Cortex of kidney (tissue), 1 donor: Measurements from ENCODE around the gene UNC93A.
"Not testable (repeated sequence)": the region's sequence is repeated elsewhere in the genome, so short reads cannot be mapped to it uniquely, and the experiment has no call there.

Source experiments
- DNase-seq: peaks from one replicate; lab custom pipeline; 2025; lab: John Stamatoyannopoulos, UW

Gene UNC93A

DNA sequence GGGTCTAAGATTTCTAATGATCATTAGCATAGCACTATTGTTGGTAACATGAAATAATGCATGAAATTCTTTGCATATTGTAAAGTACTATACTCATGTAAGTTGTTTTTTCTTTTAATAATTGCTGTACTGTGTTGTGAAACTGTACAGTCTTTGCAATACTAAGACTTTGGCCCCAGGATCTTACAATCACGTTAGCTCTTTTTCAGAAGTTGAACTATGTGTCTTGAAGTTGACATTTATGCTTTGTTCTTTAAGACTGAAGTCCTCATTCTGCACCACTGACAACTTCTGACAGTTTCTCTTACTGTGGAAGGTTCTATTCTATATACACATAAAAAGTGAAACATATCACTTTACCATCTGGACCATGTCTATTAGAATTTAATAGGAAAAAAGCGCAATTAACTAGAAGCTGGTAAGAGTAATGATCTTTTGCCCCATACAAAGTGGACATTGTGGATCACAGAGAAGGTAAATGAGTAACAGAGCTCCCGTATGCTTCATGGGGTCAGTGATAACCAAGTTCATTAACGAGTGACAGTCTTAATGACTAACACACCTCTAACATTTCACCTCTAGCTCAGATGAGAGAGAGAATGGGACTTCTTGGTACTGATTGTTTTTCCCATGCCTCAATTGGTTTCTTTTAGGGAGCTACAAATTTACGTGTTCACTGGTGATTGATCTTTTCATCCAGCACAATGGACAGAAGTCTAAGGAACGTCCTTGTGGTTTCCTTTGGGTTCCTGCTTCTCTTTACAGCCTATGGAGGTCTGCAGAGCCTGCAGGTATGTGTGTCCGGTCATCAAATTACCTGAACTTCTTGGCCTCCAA is at the start of gene UNC93A:
UNC93A (plus strand) TSS at position 530 of the 837 bp plus-strand sequence; CDS start at position 705, 175 bp downstream.
- no peak for DNase-seq

DNA sequence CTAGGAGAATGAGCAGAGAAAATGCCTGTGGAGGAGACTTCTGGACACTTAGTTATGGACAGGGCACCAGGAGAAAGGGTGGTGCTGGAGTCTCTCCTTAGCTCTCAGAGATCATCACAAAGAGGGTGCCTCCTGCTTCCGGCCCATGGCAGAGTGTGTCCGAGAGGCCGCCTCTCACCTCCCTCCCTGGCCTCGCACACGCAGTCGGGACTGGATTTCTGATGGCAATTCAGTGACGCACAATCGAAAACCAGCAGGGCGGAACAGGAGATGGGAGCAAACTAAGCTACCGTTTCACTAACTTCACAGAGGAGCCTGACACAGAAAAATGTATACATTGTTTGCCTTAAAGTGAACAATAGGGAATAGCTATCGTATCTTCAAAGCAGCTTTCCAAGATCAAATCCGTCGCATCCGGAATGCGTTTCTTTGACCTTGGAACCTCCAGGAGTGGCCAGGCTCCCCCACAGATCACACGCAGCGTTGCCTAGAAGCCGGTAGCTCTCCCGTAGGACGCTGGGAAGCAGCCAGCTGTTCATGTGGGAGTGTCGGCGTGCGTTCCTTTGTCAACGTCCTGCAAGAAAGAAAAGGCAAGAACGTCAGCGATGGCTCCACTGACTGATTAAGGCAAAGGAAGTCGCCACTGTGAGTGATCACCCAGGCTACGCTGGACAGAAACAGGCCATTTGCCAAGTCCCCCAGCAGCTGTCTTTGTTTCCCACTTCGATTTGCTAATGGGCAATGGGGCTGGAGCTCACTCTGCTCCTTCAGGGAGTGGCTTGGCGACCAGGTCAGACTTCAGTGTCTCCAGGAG is 49.6 kb upstream of the UNC93A start:
- DNase-seq, result not testable (repeated sequence)

DNA sequence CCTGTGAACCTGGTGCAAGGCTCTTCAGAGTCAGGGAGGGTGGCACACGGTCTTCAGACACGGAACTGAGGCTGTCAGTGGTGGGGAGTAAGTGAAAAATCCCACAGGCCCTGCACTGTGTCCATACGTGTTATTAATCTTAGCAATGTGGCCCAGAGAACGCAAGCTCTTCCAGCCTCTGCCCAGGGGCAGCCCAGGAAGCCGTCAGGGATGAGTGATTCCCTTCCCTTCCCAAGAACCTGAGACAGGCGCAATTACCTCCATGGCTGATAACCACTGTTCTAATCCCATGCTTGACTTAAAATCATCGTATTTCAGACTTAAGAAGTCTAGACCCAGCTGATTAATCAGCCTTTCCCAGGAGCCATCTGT is 49.0 kb upstream of the UNC93A start:
- not testable (repeated sequence) for DNase-seq

DNA sequence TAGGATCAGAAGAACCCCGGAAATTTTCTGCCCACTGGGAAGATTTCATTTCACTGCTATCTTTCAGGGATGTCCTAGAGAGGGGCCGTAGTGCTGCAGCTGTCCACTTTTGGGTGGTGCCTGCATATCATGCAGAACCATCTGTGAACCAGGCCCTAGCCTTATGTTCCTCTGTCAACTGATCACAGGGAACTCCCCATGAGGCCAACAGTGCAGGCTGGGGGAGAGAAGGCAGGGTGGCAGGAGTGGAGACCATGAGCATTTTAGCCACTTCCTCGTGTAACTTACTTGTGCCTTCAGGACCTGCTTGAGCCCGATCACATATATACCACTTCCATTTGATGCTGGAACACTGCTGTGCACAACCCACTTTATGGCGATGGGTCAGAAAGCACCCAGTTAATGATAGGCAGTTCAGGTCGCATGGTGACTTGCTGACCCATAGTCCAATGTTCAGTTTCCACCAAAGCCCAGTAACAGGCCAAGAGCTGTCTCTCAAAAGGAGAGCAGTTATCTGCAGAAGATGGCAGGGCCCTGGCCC is 48.5 kb upstream of the UNC93A start:
- not testable (repeated sequence) for DNase-seq

DNA sequence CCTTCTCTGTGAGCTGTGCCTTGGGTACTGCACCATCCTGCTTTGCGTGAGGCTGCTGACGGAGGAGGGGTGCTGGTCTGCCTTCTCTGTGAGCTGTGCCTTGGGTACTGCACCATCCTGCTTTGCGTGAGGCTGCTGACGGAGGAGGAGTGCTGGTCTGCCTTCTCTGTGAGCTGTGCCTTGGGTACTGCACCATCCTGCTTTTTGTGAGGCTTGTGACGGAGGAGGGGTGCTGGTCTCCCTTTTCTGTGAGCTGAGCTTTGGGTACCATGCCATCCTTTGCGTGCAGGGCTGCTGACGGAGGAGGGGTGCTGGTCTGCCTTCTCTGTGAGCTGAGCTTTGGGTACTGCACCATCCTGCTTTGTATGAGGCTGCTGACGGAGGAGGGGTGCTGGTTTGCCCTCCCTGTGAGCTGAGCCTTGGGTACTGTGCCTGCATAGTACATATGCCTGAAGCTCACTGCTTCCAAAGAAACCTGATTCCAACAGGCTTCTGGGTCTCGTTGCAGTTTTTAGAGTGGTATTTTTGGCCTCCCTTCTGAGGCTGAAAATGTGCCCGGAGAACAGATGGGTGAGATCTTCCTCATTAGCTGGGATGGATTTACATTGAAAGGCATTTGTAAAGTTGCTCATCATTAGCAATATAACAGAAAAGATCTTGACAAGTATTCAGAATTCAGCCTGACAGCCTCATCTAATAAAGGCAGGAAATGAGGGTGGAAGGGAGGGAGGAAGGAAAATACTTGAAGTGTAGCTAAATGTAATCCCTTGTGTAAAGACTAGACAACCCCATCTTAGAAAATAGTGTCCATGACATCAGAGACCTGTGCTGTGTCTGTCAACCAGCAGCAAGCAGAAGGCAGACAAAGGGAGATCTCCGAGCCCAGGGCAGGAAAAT is 46.8 kb upstream of the UNC93A start:
- no peak for DNase-seq

DNA sequence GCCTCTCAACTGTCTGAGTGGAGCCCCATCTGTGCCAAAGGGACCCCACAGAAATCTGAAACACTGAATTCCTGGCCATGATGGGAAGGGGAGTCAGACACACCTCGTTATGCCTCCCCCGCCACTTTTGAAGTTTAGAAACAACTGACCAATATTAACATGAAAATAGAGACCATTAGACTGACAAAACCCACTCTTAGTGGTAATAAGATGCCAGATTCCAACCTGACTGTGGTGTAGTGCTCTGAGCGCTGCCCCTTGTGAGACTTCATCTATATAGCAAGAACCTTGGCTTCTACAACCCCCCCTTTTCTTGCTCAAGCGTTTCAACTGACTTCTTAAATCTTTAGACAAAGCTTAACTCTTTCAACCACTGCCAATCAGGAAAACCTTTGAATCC is 46.1 kb upstream of the UNC93A start:
- DNase-seq, result no peak

DNA sequence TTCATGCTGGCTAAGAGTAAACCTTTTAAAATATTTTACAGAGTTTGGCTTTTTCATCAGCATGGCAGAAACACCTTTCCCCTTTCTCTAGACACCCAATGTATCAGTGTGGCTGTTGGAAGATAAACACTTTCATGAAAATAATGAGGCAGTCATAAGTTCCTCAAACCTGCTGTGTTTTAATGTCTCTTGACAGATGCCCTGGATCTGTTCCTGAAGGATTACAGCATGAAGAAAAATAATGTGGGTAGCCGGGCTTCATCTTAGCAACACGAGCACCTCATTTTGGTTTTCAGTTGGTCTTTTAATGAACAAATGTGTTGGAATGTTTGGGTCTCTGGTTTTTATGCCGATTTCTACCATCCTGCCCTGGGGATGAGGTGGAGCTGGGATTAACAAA is 45.5 kb upstream of the UNC93A start:
- DNase-seq, result no peak

DNA sequence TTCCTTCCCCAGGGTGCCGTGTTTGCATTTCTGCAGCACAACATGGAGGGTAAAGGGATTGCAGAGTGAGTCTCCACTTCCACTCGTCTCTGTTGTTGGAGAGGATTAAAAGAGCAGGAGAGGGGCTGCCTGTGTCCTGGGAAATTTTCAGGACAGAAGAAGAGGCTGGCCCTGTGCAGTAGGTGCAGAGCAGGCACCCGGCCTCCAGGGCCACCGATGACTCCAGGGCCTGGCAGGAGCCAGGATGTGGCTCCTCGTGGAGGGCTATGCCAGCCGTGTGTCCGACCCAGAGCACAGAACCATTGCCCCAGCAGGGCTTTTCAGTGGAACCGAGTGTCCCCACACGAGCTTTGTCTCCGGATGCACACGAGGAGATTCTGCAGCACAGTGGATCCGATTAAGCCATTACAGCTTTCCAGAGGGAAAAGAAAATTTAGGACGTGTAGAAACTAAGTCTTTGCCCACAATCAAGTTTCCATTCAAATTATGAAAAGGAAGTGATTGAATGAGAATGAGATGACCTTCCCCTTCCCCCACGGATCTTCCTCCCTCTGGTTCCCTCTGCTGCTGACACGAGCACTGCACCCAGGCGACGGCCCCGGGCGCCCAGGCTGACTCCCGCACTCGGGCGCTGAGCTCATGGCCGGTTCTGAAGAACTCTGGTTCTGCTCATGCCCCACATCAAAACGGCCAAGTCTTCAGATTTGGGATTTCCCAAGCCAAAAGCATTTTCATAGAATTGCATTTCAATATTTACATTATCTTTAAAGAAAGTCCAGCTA is 43.1 kb upstream of the UNC93A start:
- DNase-seq, result no peak

DNA sequence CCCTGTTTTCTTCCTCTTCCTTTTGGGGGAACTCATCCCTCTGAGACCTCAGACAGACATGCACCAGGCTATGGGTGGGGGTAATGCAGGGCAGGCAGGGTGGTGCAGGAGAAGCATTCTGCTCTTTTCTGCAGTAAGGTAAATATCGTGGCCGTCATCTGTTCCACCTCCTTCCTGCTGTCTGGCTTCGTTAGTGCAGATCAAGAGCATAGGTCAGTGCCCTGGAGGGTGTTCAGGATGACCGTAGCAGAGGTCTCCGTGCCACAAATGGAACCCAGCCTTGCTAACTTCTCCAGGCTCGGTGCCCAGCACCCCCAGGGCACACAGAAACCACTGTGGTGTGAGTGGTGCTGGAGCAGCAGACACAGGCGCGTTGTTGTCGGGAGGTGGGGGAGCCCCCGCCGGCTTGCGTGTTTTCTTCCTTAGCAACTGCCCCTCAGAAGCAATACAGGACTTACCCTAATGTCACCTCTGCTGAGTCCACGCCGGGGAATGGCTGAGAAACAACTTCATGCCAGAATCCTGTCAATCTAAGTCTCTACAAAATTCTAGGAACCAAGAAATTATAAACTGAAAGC is 42.1 kb upstream of the UNC93A start:
- DNase-seq, result not testable (repeated sequence)

DNA sequence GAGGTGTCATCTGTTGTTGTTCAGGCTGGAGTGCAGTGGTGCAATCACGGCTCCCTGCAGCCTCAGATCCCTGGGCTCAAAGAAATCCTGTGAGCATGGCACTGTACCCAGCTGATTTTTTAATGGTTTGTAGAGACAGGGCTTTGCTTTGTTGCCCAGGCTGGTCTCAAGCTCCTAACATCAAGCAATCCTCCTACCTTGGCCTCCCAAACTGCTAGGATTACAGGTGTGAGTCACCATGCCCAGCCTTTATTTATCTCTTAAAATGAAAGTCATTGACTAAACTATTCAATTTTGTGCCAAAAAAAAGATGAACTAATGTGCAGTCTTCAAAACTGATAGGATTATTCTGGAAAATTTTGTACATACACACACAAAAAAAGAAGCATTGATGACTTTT is 38.8 kb upstream of the UNC93A start:
- no peak for DNase-seq

DNA sequence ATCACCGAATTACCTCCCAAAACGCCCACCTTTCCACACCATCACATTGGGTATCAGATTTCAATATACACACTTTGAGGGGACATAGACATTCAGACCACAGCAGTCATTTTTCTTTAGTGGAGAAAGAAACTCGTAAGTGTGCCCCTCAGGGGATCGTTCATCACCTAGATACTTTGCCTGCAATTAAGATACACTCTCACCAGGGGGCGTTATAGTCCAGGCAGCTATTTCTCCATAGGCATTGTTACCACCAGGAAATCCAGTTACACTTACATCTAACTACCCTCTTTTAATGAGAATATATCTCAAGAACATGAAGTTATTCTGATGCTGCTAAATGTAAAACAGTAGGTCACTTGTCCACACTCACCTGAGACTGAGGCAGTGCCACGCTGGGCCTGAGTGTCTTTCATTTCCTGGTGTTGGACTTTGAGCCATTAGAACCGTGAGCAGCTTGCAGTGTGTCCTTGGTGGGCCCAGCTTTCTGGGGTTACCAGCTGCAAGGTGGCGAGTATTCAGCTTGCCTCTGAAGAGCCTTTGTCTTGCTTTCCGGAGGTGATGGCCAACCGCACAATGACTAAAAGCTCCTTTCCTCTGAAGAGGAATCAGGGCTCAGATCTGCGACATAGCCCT is 35.1 kb upstream of the UNC93A start:
- DNase-seq, result no peak

DNA sequence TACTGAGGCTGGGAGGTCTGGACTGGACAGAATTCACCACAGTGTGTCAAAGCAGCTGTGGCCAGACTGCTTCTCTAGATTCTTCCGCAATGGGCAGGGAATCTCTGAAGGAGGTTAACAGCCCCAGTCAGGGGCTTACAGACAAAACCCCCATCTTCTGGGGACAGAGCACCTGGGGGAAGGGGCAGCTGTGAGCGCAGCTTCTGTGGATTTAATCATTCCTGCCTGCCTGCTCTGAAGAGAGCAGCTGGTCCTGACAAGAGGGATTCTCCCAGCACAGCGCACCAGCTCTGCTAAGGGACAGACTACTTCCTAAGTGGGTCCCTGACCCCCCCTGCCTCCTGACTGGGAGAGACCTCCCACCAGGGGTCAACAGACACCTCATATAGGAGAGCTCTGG is 32.5 kb upstream of the UNC93A start:
- DNase-seq, result no peak

DNA sequence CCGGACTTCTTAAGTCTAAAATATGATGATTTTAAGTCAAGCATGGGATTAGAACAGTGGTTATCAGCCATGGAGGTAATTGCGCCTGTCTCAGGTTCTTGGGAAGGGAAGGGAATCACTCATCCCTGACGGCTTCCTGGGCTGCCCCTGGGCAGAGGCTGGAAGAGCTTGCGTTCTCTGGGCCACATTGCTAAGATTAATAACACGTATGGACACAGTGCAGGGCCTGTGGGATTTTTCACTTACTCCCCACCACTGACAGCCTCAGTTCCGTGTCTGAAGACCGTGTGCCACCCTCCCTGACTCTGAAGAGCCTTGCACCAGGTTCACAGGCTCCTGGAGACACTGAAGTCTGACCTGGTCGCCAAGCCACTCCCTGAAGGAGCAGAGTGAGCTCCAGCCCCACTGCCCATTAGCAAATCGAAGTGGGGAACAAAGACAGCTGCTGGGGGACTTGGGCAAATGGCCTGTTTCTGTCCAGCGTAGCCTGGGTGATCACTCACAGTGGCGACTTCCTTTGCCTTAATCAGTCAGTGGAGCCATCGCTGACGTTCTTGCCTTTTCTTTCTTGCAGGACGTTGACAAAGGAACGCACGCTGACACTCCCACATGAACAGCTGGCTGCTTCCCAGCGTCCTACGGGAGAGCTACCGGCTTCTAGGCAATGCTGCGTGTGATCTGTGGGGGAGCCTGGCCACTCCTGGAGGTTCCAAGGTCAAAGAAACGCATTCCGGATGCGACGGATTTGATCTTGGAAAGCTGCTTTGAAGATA is 24.9 kb upstream of the UNC93A start:
- not testable (repeated sequence) for DNase-seq

DNA sequence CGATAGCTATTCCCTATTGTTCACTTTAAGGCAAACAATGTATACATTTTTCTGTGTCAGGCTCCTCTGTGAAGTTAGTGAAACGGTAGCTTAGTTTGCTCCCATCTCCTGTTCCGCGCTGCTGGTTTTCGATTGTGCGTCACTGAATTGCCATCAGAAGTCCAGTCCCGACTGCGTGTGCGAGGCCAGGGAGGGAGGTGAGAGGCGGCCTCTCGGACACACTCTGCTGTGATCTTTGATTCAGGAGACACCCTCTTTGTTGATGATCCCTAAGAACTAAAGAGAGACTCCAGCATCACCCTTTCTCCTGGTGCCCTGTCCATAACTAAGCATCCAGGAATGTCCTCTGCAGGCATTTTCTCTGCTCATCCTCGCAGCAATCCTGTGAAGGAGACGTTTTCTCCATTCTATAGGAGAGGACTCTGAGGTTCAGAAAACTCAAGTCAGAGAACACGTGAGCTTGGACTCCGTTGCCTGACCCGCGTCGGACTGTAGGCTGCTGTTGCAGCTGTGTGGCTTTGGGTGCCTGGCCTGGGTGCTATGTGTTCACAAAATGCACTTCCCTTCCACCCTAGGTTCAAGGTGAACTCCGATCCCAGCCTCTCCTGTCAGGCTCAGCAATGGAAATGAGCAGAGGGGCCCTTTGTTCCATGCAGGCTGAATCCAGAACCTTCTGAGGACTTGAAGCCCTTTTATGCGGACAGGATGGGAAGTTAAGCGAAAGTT is 24.1 kb upstream of the UNC93A start:
- DNase-seq, result no peak

DNA sequence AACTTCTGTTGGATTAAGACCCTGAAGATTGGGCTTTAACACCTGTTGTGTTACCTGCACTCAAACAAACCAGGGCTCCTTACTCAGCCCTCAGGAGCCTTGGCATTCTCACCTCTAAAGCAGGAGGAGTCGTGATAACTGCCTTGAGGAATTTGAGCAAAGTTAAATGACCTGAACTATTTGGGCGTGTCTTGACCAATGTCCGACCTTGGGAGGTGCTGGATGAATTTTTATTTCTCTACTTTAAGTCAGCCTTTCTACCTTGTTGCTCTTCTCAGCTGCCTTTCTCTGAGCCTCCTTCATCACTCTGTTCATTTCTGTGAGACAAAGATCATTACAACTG is 23.6 kb upstream of the UNC93A start:
- not testable (repeated sequence) for DNase-seq

DNA sequence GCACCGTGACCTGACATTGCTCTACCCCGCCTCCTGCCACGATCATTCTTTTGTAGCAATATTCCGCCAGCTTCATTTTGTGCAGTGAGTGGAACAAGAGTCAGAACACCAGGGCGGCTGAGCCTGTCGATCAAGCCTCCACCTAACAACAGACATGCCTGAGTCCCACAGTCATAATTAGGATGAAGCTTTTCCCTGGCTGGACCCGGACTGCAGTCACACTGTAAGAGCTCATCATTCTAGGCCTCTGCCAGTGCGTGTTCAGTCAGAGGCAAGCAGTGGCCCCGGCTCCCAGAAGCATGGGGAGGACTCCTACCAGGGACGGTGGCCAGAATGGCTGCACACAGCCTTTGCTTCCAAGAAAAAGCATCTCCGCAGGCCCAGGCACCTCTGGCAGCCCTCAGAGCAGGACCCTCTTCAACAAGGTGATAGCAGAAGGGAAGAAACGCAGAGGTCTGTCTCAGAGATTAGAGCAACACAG is 23.2 kb upstream of the UNC93A start:
- no peak for DNase-seq

DNA sequence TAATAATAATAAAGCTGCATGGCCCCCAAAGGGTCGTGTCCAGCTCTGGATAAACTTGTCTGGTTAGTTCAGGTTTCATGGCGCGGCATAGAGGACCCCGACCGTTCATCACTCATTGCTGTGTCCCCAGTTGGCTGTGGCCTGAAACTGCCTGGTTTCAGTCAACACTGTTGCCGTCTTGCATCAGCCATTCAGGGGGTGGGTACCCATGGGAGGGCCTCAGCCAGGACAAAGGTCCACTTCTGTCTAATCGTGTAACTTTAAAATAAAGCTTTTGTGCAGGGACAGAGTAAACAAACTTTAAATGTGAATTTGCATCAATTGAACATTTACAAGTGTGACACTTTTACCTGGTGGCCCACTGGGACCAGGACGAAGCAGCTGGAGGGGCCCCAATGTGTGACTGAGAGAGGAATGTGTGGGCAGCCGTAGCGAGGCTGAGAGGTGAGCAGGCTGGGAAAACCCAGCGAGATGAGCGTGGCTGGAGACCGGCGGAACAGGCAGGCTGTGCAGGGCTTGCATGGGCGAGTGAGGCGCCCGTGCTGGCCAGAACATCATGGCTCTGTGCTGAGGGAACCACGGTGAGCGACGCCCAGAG is 22.3 kb upstream of the UNC93A start:
- no peak for DNase-seq
